ENCODE data around the gene SLC22A25.
"Not testable (repeated sequence)": the region's sequence is repeated elsewhere in the genome, so short reads cannot be mapped to it uniquely, and the experiment has no call there.

Gene SLC22A25

GRCh38 chr11:63243533-63243932 is at the start of gene SLC22A25:
TSS of gene SLC22A25 (minus strand) at chr11:63243599. CDS start at chr11:63229652, 13,947 bp downstream.
- DNase-seq = no peak

GRCh38 chr11:63290285-63290684 is 46.9 kb upstream of the SLC22A25 start:
- no peak for DNase-seq

- DNase-seq = no peak
Measured at GRCh38 chr11:63289658-63290057, 46.3 kb upstream of the SLC22A25 start.

- no peak for DNase-seq
Measured at GRCh38 chr11:63282579-63282978, 39.2 kb upstream of the SLC22A25 start.

GRCh38 chr11:63280920-63281319 is 37.5 kb upstream of the SLC22A25 start:
- no peak for DNase-seq

- no peak for DNase-seq
Measured at GRCh38 chr11:63277345-63277943, 34.0 kb upstream of the SLC22A25 start.

- no peak for DNase-seq
Measured at GRCh38 chr11:63274776-63275175, 31.4 kb upstream of the SLC22A25 start.

- DNase-seq = no peak
Measured at GRCh38 chr11:63273685-63274084, 30.3 kb upstream of the SLC22A25 start.

- DNase-seq = no peak
Measured at GRCh38 chr11:63262547-63262946, 19.1 kb upstream of the SLC22A25 start.

GRCh38 chr11:63251312-63251711 is 7.9 kb upstream of the SLC22A25 start:
- DNase-seq = no peak

- DNase-seq = no peak
Measured at GRCh38 chr11:63250162-63251050, 7.0 kb upstream of the SLC22A25 start.

GRCh38 chr11:63248966-63249365 is 5.6 kb upstream of the SLC22A25 start:
- DNase-seq = no peak

- not testable (repeated sequence) for DNase-seq
Measured at GRCh38 chr11:63247237-63248002, 4.0 kb upstream of the SLC22A25 start.

- DNase-seq = no peak
Measured at GRCh38 chr11:63246045-63246444, 2.6 kb upstream of the SLC22A25 start.

GRCh38 chr11:63244862-63245261 is 1.5 kb upstream of the SLC22A25 start:
- DNase-seq = no peak

GRCh38 chr11:63242089-63242781 is 1.2 kb downstream of the SLC22A25 start:
- DNase-seq = no peak

- no peak for DNase-seq
Measured at GRCh38 chr11:63240791-63241379, 2.5 kb downstream of the SLC22A25 start.

- DNase-seq = no peak
Measured at GRCh38 chr11:63240098-63240497, 3.3 kb downstream of the SLC22A25 start.

GRCh38 chr11:63239254-63239653 is 4.1 kb downstream of the SLC22A25 start:
- no peak for DNase-seq

- no peak for DNase-seq
Measured at GRCh38 chr11:63237413-63237812, 6.0 kb downstream of the SLC22A25 start.

- DNase-seq = peak in 1 of 2 donors; percentile 20
Measured at GRCh38 chr11:63235471-63236461, 7.6 kb downstream of the SLC22A25 start.

All from CD4-positive, alpha-beta T cell treated with Interleukin-4 for 1 hour (primary cell).